H1 (cell line): Measurements from ENCODE around the gene EEF1G. TPM values are rescaled to one million over a fixed set of nuclear protein-coding genes. Genes with fewer than 3 reads are reported as not detected.

Experiments used
- CTCF ChIA-PET: fragments of 300-600 bp; sonication (Branson Sonifier 250); formaldehyde crosslinking; loops from one replicate; lab custom pipeline; 2021; ENCODE audit not compliant: partially characterized antibody; lab: Charles Lee
- POLR2A ChIA-PET: fragments of 300-600 bp; sonication (Branson Sonifier 250); formaldehyde crosslinking; loops from one replicate; lab custom pipeline; 2021; ENCODE audit warnings: inconsistent platforms; ENCODE audit not compliant: partially characterized antibody; lab: Charles Lee
- DNase-seq, 2 experiments: peaks; one replicate each; pipeline versions ENCODE4 v3.0.0 to v3.0.0-alpha.2; 2010 to 2022; ENCODE audit warnings: low spot score in 2 of 2, low read depth in 1 of 2, mixed read lengths in 1 of 2
- FAIRE-seq: peaks from 2 replicates; lab custom pipeline; 2011; peaks lifted over from hg19 to GRCh38; lab: Jason Lieb, UNC
- H2AFZ ChIP-seq: 2 replicates; pipeline ENCODE4 v1.8.1; 2012; ENCODE audit warnings: low read length, inconsistent platforms
- H2AK5ac ChIP-seq: 2 replicates; pipeline ENCODE4 v1.6.1; 2013; ENCODE audit warnings: low read depth, low read length
- H2BK120ac ChIP-seq: replicated peaks from 2 replicates; pipeline ENCODE3; 2013; ENCODE audit warnings: low read depth, low read length, inconsistent platforms
- H2BK12ac ChIP-seq: 2 replicates; pipeline ENCODE4 v1.6.1; 2013; ENCODE audit warnings: low read depth, low read length
- H2BK15ac ChIP-seq: 2 replicates; pipeline ENCODE4 v1.6.1; 2013; ENCODE audit warnings: low read length
- H2BK20ac ChIP-seq: 2 replicates; pipeline ENCODE4 v1.6.1; 2013; ENCODE audit warnings: low read length
- H2BK5ac ChIP-seq: 2 replicates; pipeline ENCODE4 v1.6.1; 2013; ENCODE audit warnings: low read depth, low read length
- H3K14ac ChIP-seq: 2 replicates; pipeline ENCODE4 v1.6.1; 2013; ENCODE audit warnings: inconsistent platforms; ENCODE audit not compliant: insufficient read length
- H3K18ac ChIP-seq: 2 replicates; pipeline ENCODE4 v1.6.1; 2013; ENCODE audit warnings: low read length; ENCODE audit errors: extremely low read depth
- H3K23ac ChIP-seq: 2 replicates; pipeline ENCODE4 v1.6.1; 2013; ENCODE audit warnings: inconsistent platforms; ENCODE audit not compliant: insufficient read length
- H3K23me2 ChIP-seq: 2 replicates; pipeline ENCODE4 v1.6.1; 2013; ENCODE audit warnings: low read depth, low read length
- H3K27ac ChIP-seq: 2 replicates; pipeline ENCODE4 v1.6.1; 2011; ENCODE audit warnings: low read depth, low read length, inconsistent platforms
- H3K27me3 ChIP-seq, 4 experiments: replicated peaks in 1 of 4; 1 replicate in 1 of 4; 2 replicates in 3 of 4; pipeline versions ENCODE4 v1.6.1 to v1.8.1; 2011 to 2013; ENCODE audit warnings: low read length in 3 of 4, mild to moderate bottlenecking in 3 of 4, inconsistent platforms in 2 of 4, mixed read lengths in 2 of 4, moderate library complexity in 1 of 4; ENCODE audit not compliant: control insufficient read depth in 3 of 4, insufficient read depth in 3 of 4; ENCODE audit errors: extremely low read depth in 1 of 4
- H3K36me3 ChIP-seq, 4 experiments: 2 replicates each; pipeline versions ENCODE4 v1.6.1 to v1.8.1; 2011 to 2013; ENCODE audit warnings: mild to moderate bottlenecking in 4 of 4, low read length in 3 of 4, moderate library complexity in 2 of 4, control low read depth in 1 of 4, inconsistent platforms in 1 of 4; ENCODE audit not compliant: insufficient read depth in 4 of 4, control insufficient read depth in 2 of 4
- H3K4ac ChIP-seq: replicated peaks from 2 replicates; pipeline ENCODE3; 2013; ENCODE audit warnings: low read length, low read depth, mixed read lengths, inconsistent platforms; ENCODE audit not compliant: insufficient read length
- H3K4me1 ChIP-seq, 4 experiments: replicated peaks in 1 of 4; 1 replicate in 1 of 4; 2 replicates in 3 of 4; pipeline versions ENCODE4 v1.6.1 to v1.8.1; 2011 to 2013; ENCODE audit warnings: low read length in 3 of 4, inconsistent platforms in 2 of 4, mixed read lengths in 1 of 4; ENCODE audit not compliant: insufficient read depth in 4 of 4, control insufficient read depth in 3 of 4
- H3K4me2 ChIP-seq, 2 experiments: 2 replicates each; pipeline versions ENCODE4 v1.6.1 to v1.8.1; 2011 to 2013; ENCODE audit warnings: low read depth in 2 of 2, low read length in 2 of 2, control low read depth in 1 of 2, inconsistent platforms in 1 of 2, mild to moderate bottlenecking in 1 of 2; ENCODE audit not compliant: insufficient read depth in 1 of 2
- H3K4me3 ChIP-seq, 4 experiments: fragments of 200-600, 300-600 bp in 1 of 4; sonication (generic), shearing (Covaris generic), sonication (Bioruptor Twin) in 1 of 4; 2 replicates each; pipeline versions ENCODE4 v1.5.1 to v1.8.1; 2011 to 2016; ENCODE audit warnings: low read length in 4 of 4, low read depth in 3 of 4, control low read depth in 2 of 4, inconsistent platforms in 2 of 4, mild to moderate bottlenecking in 2 of 4, mixed read lengths in 1 of 4, moderate library complexity in 1 of 4; ENCODE audit not compliant: insufficient read depth in 2 of 4; ENCODE audit errors: extremely low read depth in 1 of 4
- H3K56ac ChIP-seq: replicated peaks from 2 replicates; pipeline ENCODE3; 2013; ENCODE audit warnings: low read depth, mild to moderate bottlenecking, mixed read lengths, low read length, inconsistent platforms; ENCODE audit not compliant: insufficient read length
- H3K79me1 ChIP-seq: 2 replicates; pipeline ENCODE4 v1.6.1; 2013; ENCODE audit warnings: low read depth, low read length, control low read depth
- H3K79me2 ChIP-seq, 2 experiments: 2 replicates each; pipeline versions ENCODE4 v1.6.1 to v1.8.1; 2012 to 2013; ENCODE audit warnings: low read length in 2 of 2, mild to moderate bottlenecking in 2 of 2, inconsistent platforms in 1 of 2; ENCODE audit not compliant: insufficient read depth in 2 of 2, control insufficient read depth in 1 of 2
- H3K9ac ChIP-seq, 4 experiments: replicated peaks in 1 of 4; 1 replicate in 1 of 4; 2 replicates in 3 of 4; pipeline versions ENCODE4 v1.6.1 to v1.8.1; 2011 to 2013; ENCODE audit warnings: low read depth in 3 of 4, low read length in 3 of 4, control low read depth in 2 of 4, mild to moderate bottlenecking in 2 of 4, moderate library complexity in 2 of 4, inconsistent platforms in 1 of 4; ENCODE audit errors: extremely low read depth in 1 of 4
- H3K9me3 ChIP-seq, 2 experiments: 2 replicates each; pipeline versions ENCODE4 v1.6.1 to v1.8.1; 2012 to 2013; ENCODE audit warnings: mild to moderate bottlenecking in 2 of 2, moderate library complexity in 2 of 2, control low read depth in 1 of 2, inconsistent platforms in 1 of 2, low read depth in 1 of 2, low read length in 1 of 2, mixed read lengths in 1 of 2; ENCODE audit not compliant: insufficient read depth in 2 of 2
- H4K20me1 ChIP-seq, 2 experiments: replicated peaks in 1 of 2; 2 replicates each; pipeline versions ENCODE3 to v1.8.1; 2011 to 2013; ENCODE audit warnings: inconsistent platforms in 2 of 2, low read length in 2 of 2, mild to moderate bottlenecking in 1 of 2; ENCODE audit not compliant: insufficient read depth in 2 of 2, control insufficient read depth in 1 of 2
- H4K5ac ChIP-seq: 2 replicates; pipeline ENCODE4 v1.6.1; 2013; ENCODE audit warnings: low read length, low read depth, mixed read lengths, inconsistent platforms; ENCODE audit not compliant: insufficient read length
- H4K8ac ChIP-seq: 2 replicates; pipeline ENCODE4 v1.8.0; 2013; ENCODE audit warnings: mild to moderate bottlenecking, moderate library complexity, low read length, inconsistent platforms; ENCODE audit not compliant: insufficient read depth; ENCODE audit errors: extremely low read depth
- H4K91ac ChIP-seq: replicated peaks from 2 replicates; pipeline ENCODE3; 2013; ENCODE audit warnings: low read length, mixed read lengths, inconsistent platforms; ENCODE audit not compliant: insufficient read length
- ASH2L ChIP-seq: fragments of 200-600, 300-600 bp; sonication (generic); IDR thresholded peaks from one replicate; pipeline ENCODE4 v1.7.1; 2017; ENCODE audit warnings: low read length
- BACH1 ChIP-seq: IDR thresholded peaks from 2 replicates; pipeline ENCODE4 v1.6.1; 2012; ENCODE audit warnings: low read length, improper control_type of control experiment
- BRCA1 ChIP-seq: IDR thresholded peaks from 2 replicates; pipeline ENCODE4 v1.6.1; 2012; ENCODE audit warnings: low read depth, low read length, improper control_type of control experiment
- CBX8 ChIP-seq: fragments of 300-800, 300-1000 bp; sonication (generic); IDR thresholded peaks from 2 replicates; pipeline ENCODE4 v1.7.1; 2016; ENCODE audit warnings: low read depth, low read length, borderline replicate concordance
- CTBP2 ChIP-seq: IDR thresholded peaks from 2 replicates; pipeline ENCODE4 v1.7.0; 2011; ENCODE audit warnings: borderline replicate concordance, mild to moderate bottlenecking, moderate library complexity, mixed read lengths, low read length; ENCODE audit not compliant: insufficient read depth, insufficient read length
- E2F6 ChIP-seq: IDR thresholded peaks from 2 replicates; pipeline ENCODE4 v1.6.1; 2012; ENCODE audit warnings: inconsistent platforms
- SIRT6 ChIP-seq: IDR thresholded peaks from one replicate; pipeline ENCODE4 v1.7.1; 2012; ENCODE audit warnings: low read length, inconsistent platforms
- TEAD4 ChIP-seq: IDR thresholded peaks from 2 replicates; pipeline ENCODE4 v1.6.1; 2012; ENCODE audit warnings: low read depth, low read length, inconsistent platforms, mixed read lengths
- WGBS, 2 experiments: shearing (Covaris generic) in 1 of 2; methylation state at CpG; one replicate each; pipeline versions ENCODE4 v1.1.6 to v1.1.7; 2013 to 2015; ENCODE audit warnings: low lambda C conversion rate in 2 of 2, mixed read lengths in 2 of 2, inconsistent platforms in 1 of 2, low coverage in 1 of 2, missing lambda C conversion rate in 1 of 2; ENCODE audit not compliant: insufficient replicate concordance in 2 of 2, insufficient coverage in 1 of 2, insufficient read length in 1 of 2; ENCODE audit errors: extremely low coverage in 1 of 2, missing lambda C conversion rate in 1 of 2; 5-methylcytosine and 5-hydroxymethylcytosine counted together
- polyA plus RNA-seq, 7 experiments: library from polyadenylated mRNA; depleted of rRNA in 3 of 7; stranded (reverse) in 5 of 7; unstranded in 2 of 7; fragments of >200 nt in 5 of 7; fragments of 200-250 nt in 2 of 7; gene quantifications; 1 replicate in 5 of 7; 2 replicates in 1 of 7; 4 replicates in 1 of 7; pipeline versions ENCODE4 v1.2.1 to v1.2.3, GENCODE V29; 2011 to 2013; ENCODE audit warnings: missing spikeins in 2 of 7, mixed read lengths in 2 of 7
- total RNA-seq: library from RNA; stranded (reverse); fragmentation: NEBNext Ultra II Directional; extraction: Animal tissue kit (Norgen Biotek cat#: 25700); gene quantifications from 2 replicates; pipeline ENCODE4 v1.2.1, GENCODE V29; 2021

Gene EEF1G
- total and polyA plus RNA-seq, 2 of the 8 experiments (the other 6 are each of a cell fraction or from before 2014, with no cell fraction given): 1,627 to 1,996 TPM

- CTCF ChIA-PET: interaction anchor here (0.7 to 1.9 kb wide), 9 partner anchors 11 to 180 kb away, joined by 3 to 11 read pairs (median 4); partner anchors contain the start of gene EML3
- no peak overlapping the region for H3K56ac ChIP-seq
- peak overlapping the region; percentile 87 for H4K8ac ChIP-seq
- H3K9ac ChIP-seq: peak overlapping the region in 1 of 4 experiments; percentile 81; a peak in 1 of 7 replicates
- DNase-seq (no peak), FAIRE-seq (no peak)
- peaks cover 13% of the 10 kb centered on the region for H3K23me2 ChIP-seq
- peak overlapping the region; percentile 79 to 85 for H3K4me2 ChIP-seq
- H3K79me2 ChIP-seq: peaks cover 0 to 34% of the 10 kb centered on the region in 2 experiments
- no peak overlapping the region for H2BK15ac ChIP-seq
- H3K4me3 ChIP-seq: peak overlapping the region; percentile 50 to 93 (median 84); a peak in 5 of 8 replicates
- POLR2A ChIA-PET: interaction anchor here (0.6 to 20.7 kb wide), 15 partner anchors 13 to 231 kb away, joined by 3 to 336 read pairs (median 9); partner anchors contain the start of genes B3GAT3, BSCL2, C11orf98 and CSKMT
- peaks cover 23 to 41% (median 35%) of the 10 kb centered on the region in 4 experiments for H3K36me3 ChIP-seq
- no peak overlapping the region for H3K4ac ChIP-seq
- TF ChIP-seq CBX8: no peak
- TF ChIP-seq BRCA1: no peak
- TF ChIP-seq E2F6: no peak
- TF ChIP-seq ASH2L: no peak
- no peak for TF ChIP-seq CTBP2
- TF ChIP-seq TEAD4: no peak
- TF ChIP-seq BACH1: no peak
- no peak for TF ChIP-seq SIRT6
- H3K23ac ChIP-seq: no peak overlapping the region
- H4K20me1 ChIP-seq: peaks cover 0 to 16% of the 10 kb centered on the region in 2 experiments
- H2BK5ac ChIP-seq: 0 out of 2 replicates have a peak overlapping the region, but pooled peaks have one; percentile 35
- H2BK12ac ChIP-seq: no peak overlapping the region
- no peak overlapping the region for H3K27ac ChIP-seq
- no peak overlapping the region for H2AK5ac ChIP-seq
- H3K18ac ChIP-seq: no peak overlapping the region
- H2BK20ac ChIP-seq: no peak overlapping the region
- H3K9me3 ChIP-seq: no peaks in the 10 kb centered on the region
- H2BK120ac ChIP-seq: no peak overlapping the region
- peaks cover 0 to 11% (median 7%) of the 10 kb centered on the region in 4 experiments; a peak in 4 of 7 replicates for H3K4me1 ChIP-seq
- H3K14ac ChIP-seq: no peak overlapping the region
- whole genome bisulfite sequencing, 2 experiments: 91% methylated on average over 17 of the region's 17 CpGs; no CpG with 5 or more reads in 1 of the 2 experiments
- H4K91ac ChIP-seq: no peak overlapping the region
- no peak overlapping the region for H4K5ac ChIP-seq
- no peaks in the 10 kb centered on the region for H3K27me3 ChIP-seq
- 0 out of 2 replicates have a peak, but pooled peaks cover 4% of the 10 kb centered on the region for H3K79me1 ChIP-seq
- no peak overlapping the region for H2AFZ ChIP-seq
Observed at GRCh38 chr11:62575156-62575555, 1.5 kb upstream of the EEF1G start.
